Right atrium auricular region (tissue), 2 donors: ENCODE results near the gene SLC35B1. TPM values are rescaled to one million over a fixed set of nuclear protein-coding genes. Genes with fewer than 3 reads are reported as not detected.
A peak's percentile ranks its signal among the peaks of the same experiment; 100 is the strongest.

Source experiments
- DNase-seq: peaks from one replicate; pipeline ENCODE4 v3.0.0-alpha.2; 2019; ENCODE audit warnings: low spot score
- H3K27ac ChIP-seq, 2 donors: fragments of 200-600 bp; sonication (generic); 1 replicate in 1 of 2; 2 replicates in 1 of 2; pipeline ENCODE4 v1.5.1; 2016 to 2019
- H3K27me3 ChIP-seq, 2 donors: fragments of 200-600 bp; sonication (generic); one replicate each; pipeline versions ENCODE4 v1.5.1 to v1.6.0; 2017 to 2019
- H3K36me3 ChIP-seq: fragments of 200-600 bp; sonication (generic); one replicate; pipeline ENCODE4 v1.5.1; 2016
- H3K4me1 ChIP-seq, 2 donors: fragments of 200-600 bp; sonication (generic); one replicate each; pipeline versions ENCODE4 v1.5.1 to v1.6.0; 2017 to 2019
- H3K4me3 ChIP-seq, 2 donors: fragments of 200-600 bp; sonication (generic); 1 replicate in 1 of 2; 2 replicates in 1 of 2; pipeline ENCODE4 v1.5.1; 2017 to 2019; ENCODE audit warnings: mild to moderate bottlenecking in 1 of 2, moderate library complexity in 1 of 2
- H3K9me3 ChIP-seq, 2 donors: fragments of 200-600 bp; sonication (generic); one replicate each; pipeline ENCODE4 v1.5.1; 2019
- total RNA-seq, 2 donors: library from RNA; depleted of rRNA; stranded (reverse); fragments of >200 nt; gene quantifications; one replicate each; pipeline ENCODE4 v1.1.0, GENCODE V29; 2016
- TF ChIP-seq, protein P1 (sequence below), 2 donors: fragments of 200-600 bp; sonication (generic); IDR thresholded peaks; one replicate each; pipeline ENCODE4 v1.5.1; 2019; ENCODE audit warnings: antibody characterized with exemption in 2 of 2

Gene SLC35B1
- total RNA-seq, 2 donors from 2014 or later = 54.1 to 83.6 TPM

DNA sequence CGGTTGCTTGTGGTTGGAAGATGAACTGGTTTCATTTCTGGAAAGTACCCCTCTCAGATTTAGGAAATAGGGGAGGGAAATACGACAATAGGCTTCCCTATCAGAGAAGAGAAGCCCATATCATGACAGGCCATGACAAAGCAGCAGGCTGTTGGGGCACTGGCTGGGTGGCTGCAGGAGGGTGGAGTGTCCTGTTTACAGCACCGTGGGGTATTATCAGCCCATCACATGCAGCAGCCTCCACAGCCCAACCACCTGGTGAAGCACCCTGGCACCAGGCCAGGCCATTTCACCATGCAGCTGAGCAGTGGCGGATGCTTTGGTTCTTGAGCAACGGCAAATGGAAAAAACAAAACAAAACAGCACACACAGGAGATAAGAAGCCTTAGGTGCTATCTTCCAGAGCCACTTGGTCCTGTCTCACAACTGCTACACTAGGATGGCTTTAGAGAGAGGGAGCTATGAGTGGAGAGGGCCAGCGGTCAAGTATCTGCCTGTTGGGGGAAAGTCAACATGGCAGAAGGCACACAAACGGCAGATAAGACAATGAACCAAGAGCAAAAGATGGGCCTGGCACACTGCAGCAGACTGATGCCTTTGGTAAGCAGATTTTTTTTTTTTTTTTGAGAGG is 32.0 kb upstream of the SLC35B1 start:
- peak; percentile 88 for DNase-seq
- TF ChIP-seq, protein P1, sequence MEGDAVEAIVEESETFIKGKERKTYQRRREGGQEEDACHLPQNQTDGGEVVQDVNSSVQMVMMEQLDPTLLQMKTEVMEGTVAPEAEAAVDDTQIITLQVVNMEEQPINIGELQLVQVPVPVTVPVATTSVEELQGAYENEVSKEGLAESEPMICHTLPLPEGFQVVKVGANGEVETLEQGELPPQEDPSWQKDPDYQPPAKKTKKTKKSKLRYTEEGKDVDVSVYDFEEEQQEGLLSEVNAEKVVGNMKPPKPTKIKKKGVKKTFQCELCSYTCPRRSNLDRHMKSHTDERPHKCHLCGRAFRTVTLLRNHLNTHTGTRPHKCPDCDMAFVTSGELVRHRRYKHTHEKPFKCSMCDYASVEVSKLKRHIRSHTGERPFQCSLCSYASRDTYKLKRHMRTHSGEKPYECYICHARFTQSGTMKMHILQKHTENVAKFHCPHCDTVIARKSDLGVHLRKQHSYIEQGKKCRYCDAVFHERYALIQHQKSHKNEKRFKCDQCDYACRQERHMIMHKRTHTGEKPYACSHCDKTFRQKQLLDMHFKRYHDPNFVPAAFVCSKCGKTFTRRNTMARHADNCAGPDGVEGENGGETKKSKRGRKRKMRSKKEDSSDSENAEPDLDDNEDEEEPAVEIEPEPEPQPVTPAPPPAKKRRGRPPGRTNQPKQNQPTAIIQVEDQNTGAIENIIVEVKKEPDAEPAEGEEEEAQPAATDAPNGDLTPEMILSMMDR (IDR thresholded peaks at IDR 0.05) = no peak
- H3K36me3 ChIP-seq = no peaks in the 10 kb centered on the region
- H3K27me3 ChIP-seq = no peaks in the 10 kb centered on the region
- no peak overlapping the region for H3K4me3 ChIP-seq
- H3K27ac ChIP-seq = peak overlapping the region; percentile 65 to 83
- peaks cover 0 to 54% of the 10 kb centered on the region in 2 donors for H3K4me1 ChIP-seq
- no peaks in the 10 kb centered on the region for H3K9me3 ChIP-seq

DNA sequence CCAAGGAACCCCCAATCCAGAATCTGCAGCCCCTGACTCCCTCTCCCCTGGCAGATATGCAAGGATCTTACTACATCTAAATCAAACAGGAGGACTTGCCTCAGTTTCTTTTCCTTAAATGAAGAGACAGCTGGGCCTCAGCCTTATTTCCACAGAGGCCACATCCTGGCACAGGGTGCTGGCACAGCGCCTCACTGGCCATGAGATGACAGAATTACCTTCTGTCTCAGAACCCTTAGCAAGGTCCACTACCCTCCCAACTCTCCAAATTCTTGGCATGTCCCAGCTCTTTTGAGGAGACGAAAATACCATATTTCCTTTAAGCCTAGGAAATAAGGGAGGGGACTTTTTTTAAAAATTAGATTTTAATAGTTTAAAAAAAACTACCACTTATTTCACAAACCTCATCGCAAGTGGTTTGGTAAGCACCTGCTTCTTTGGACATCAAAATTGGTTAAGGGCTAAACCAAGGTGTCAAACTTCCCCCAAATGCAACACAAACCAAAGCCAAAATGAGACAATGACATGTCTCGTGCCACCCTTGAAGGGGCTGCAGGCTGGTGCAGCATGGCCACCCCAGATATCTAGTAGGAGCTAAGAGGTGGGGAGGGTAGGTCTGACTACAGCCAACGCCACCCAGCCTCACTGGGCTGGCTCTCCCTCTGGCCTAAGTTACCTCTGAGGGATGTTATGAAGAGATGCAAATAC is 30.8 kb upstream of the SLC35B1 start:
- Histone ChIP-seq H3K4me1 (peaks cover 0 to 54% of the 10 kb centered on the region in 2 donors), H3K4me3 (no peak overlapping the region), H3K27me3 (no peaks in the 10 kb centered on the region), H3K9me3 (no peaks in the 10 kb centered on the region), H3K27ac (peak overlapping the region; percentile 65 to 83), H3K36me3 (no peaks in the 10 kb centered on the region)
- DNase-seq = no peak
- TF ChIP-seq, protein P1 (IDR thresholded peaks at IDR 0.05) = no peak

DNA sequence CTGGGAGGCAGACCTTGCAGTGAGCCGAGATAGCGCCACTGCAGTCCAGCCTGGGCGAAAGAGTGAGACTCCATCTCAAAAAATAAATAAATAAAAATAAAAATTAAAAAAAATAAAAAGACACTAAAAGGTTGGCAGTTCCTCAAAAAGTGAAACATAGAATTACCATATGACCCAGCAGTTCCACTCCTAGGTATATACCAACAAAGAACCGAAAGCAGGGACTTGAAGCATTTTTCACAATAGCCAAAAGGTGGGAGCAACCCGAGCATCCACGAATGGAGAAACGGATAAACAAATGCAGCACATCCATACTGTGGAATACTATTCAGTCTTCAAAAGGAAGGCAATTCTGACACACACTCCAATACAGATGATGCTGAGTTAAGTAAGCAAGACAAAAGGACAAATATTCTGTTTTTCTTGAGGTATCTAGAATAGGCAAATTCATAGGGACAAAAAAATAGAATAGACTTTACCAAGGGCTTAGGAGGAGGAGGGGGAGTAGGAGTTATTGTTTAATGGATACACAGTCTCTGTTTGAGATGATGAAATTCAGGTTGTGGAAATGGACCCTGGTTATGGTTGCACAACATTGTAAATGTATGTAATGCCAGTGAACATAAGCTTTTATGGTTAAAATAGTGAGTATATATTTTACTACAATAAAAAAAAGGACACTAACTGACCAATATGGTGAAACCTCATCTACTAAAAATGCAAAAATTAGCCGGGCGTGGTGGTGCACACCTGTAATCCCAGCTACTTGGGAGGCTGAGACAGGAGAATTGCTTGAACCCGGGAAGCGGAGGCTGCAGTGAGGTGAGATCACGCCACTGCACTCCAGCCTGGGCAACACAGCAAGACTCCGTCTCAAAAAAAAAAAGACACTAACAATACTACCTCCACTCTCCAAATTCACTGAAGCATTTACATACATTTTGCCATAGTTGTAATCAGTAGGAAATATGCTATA is 27.0 kb upstream of the SLC35B1 start:
- Histone ChIP-seq H3K36me3 (no peaks in the 10 kb centered on the region), H3K27me3 (no peaks in the 10 kb centered on the region), H3K4me3 (no peak overlapping the region), H3K4me1 (peaks cover 0 to 44% of the 10 kb centered on the region in 2 donors), H3K27ac (no peak overlapping the region), H3K9me3 (no peaks in the 10 kb centered on the region)
- DNase-seq = no peak
- TF ChIP-seq, protein P1 (IDR thresholded peaks at IDR 0.05) = no peak

DNA sequence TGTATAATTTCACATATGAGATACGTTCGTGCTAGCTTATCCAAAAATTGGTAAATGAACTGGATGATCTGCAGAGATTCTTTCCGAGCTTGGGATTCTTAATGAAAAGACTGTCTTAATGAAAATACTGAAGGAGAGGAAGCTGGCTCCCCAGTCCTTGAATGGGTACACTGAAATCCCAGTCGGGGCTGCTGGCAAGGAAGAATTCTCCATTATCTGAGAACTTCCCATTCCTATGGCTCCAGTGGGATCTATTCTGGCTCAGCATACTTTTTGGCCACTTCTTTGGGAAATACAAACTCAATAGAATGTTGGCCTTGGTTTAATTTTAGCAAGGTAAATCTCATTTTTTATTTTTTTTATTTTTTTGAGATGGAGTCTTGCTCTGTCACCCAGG is 23.7 kb upstream of the SLC35B1 start:
- no peak for DNase-seq
- Histone ChIP-seq H3K4me1 (peaks cover 0 to 59% of the 10 kb centered on the region in 2 donors), H3K27ac (peak overlapping the region; percentile 79 to 80)

DNA sequence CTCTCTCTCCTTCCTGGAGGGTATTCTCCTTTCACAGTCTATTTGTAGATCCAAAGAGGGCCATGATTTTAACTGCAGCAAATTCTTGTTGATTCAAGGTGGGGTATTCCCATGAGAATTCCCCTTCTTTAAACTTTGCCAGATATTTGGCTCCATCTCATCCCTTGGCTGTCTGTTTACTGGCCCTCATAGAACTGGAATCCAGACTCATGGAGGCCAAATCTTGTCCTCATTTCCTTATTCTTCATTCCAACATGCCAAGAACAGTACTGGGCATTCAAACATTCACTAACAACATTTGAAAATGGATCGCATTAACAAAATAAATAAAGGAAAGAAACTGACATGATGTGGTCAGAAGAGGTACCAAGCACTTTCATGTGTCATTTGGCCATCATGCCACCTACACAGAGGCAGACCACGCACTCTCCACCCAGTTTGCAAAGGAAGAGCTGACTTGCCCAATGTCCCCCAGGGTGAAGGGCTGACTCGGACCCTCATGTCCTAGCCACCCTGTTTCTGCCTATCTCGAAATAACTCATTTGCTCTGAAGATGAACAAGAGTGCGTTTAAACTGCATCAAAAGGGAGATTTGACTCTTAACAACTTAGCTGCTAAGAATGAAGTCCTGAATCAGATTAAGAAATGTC is 23.1 kb upstream of the SLC35B1 start:
- Histone ChIP-seq H3K4me1 (peaks cover 0 to 59% of the 10 kb centered on the region in 2 donors), H3K27me3 (no peaks in the 10 kb centered on the region), H3K4me3 (no peak overlapping the region), H3K9me3 (no peaks in the 10 kb centered on the region), H3K36me3 (no peaks in the 10 kb centered on the region), H3K27ac (peak overlapping the region; percentile 79 to 80)
- no peak for DNase-seq
- TF ChIP-seq, protein P1 (IDR thresholded peaks at IDR 0.05) = no peak

More for the DNA sequence above, 23.7 kb upstream of the SLC35B1 start:
- no peak overlapping the region for H3K4me3 ChIP-seq
- no peaks in the 10 kb centered on the region for H3K9me3 ChIP-seq
- H3K36me3 ChIP-seq = no peaks in the 10 kb centered on the region
- no peaks in the 10 kb centered on the region for H3K27me3 ChIP-seq
- TF ChIP-seq, protein P1 (IDR thresholded peaks at IDR 0.05) = no peak
